Measurements from ENCODE around the gene EWSR1.

The EWSR1 gene

DNA sequence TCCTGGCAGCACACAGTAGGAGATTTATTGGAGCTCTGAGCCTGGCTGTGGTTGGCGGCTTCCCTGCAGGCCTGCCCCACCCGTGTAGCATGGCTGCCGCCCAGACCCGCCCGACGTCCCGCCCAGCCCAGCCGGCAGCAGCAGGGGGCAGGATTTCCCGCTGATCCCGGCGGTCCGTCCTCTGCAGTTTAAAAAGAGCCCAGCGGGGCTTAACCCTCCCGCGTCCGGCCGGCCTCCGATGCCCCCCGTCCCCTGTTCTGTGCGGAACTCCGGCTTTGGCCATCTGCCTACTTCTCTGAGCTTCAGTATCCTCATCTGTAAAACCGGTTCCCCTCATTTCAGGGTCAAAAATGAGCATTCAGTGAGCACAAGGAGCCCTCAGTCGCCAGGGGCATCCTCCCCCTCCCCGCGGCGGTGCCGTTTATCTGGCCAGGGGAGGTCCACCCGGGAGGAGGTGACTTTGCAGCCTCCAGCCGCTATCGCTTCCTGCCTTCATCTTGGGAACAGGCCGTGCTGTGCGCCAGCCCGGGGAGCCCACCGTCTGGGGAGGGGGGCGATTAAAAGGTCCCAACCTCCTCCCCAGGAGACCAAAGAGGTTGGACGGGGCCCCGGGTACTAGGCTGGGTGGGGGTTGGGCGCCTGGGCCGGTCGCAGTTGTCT, 38.2 kb downstream of the EWSR1 start, which contains the start of gene GAS2L1:
Gene GAS2L1 (plus strand): TSS at position 476 of the 660 bp plus-strand sequence. CDS start 1,456 bp downstream, outside the sequence.
- DNase-seq (ENCODE audit: low spot score) = peak; percentile 77

DNA sequence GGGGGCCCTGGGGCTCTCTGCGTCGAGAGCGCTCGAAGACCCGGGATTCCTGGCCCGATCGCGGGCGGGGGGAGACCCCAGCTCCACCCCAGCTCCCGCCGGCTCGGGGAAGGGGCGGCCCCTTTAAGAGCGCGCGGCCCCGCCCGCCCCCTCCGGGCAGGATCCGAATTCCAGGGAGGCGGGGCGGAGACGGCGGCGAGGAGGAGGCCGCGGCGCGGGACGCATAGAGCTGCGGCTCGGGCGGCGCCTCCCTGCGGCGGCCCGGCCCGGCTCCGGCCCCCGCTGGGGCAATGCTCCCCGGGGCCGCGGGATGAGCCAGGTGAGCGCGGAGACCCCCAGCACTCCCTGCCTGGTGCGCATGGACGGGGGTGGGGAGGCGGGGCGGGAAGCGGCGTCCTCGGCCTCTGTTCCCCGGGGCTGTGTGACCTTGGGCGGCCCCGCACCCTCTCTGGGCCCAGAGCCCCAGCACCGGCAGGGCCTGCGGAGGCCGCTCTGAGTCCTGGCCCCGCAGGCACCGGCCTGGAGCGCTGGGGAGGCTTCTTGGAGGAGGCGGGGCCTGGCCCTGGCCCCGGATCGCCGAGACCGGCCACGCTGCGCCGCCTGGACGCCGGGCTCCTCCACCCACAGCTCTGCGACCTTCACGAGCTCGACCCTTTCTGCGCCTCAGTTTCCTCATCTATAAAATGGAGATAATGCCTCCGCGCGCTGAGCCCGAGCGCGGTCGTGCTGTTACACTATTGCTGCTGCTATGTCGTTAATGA, 38.9 kb downstream of the EWSR1 start:
- peak; percentile 76 for DNase-seq (ENCODE audit: low spot score)

DNA sequence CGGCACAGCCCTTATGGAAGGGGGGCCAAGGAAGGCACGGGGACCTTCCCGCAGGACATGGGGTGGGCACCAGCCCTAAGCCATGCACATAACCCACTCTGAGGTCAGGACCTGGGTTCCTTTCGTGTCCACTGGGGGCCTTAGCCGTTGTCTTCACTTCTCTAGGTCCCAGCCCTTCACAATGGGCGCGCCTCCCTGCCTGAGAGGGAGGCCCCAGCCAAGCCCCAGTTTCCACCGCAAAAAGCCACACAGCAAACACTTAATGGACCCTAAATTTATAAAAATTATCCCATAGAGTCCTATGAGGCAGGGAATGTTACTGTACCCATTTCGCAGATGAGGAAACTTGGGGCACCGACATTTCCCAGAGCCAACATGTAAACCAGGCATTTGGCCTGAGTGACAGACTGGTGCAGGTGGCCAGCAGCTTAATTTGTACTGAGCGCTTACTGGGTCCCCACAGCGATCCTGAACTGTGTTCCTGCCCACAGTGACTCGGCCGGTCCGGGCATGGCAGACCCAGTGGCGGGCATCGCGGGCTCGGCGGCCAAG, 39.6 kb downstream of the EWSR1 start:
- DNase-seq (ENCODE audit: low spot score) = no peak

DNA sequence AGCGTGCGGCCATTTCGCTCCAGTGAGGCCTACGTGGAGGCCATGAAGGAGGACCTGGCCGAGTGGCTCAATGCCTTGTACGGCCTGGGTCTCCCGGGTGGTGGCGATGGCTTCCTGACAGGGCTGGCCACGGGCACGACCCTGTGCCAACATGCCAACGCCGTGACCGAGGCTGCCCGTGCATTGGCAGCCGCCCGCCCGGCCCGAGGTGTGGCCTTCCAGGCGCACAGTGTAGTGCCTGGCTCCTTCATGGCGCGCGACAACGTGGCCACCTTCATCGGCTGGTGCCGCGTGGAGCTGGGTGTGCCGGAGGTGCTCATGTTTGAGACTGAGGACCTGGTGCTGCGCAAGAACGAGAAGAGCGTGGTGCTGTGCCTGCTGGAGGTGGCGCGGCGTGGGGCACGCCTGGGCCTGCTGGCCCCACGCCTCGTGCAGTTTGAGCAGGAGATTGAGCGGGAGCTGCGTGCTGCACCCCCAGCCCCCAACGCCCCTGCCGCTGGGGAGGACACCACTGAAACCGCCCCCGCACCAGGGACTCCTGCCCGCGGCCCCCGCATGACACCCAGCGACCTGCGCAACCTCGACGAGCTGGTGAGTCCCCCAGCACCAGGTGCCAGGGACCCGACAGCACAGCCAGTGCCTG, 40.2 kb downstream of the EWSR1 start:
- no peak for DNase-seq (ENCODE audit: low spot score)

DNA sequence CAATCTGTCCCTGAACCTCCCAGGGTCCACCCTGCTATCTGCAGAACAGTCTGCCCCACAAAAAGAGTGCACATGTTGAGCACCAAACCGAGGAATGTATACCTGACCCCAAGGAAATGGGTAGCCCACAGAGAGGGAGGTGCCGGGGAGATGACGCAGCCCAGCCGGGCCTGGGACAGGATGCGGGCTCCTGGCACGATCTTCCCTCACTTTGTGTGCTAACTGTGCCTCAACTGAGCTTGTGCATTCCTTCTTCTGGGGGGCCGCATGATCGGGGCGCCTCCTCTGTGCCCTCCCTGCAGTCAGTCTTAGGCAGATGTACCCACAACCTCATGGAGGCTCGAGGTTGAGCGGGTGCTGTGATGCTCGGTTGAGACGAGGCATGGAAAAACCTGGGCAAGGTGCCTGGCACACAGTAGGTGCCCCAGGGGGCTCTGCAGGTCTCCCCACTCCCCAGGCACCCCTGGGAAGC, 40.8 kb downstream of the EWSR1 start:
- no peak for DNase-seq (ENCODE audit: low spot score)

DNA sequence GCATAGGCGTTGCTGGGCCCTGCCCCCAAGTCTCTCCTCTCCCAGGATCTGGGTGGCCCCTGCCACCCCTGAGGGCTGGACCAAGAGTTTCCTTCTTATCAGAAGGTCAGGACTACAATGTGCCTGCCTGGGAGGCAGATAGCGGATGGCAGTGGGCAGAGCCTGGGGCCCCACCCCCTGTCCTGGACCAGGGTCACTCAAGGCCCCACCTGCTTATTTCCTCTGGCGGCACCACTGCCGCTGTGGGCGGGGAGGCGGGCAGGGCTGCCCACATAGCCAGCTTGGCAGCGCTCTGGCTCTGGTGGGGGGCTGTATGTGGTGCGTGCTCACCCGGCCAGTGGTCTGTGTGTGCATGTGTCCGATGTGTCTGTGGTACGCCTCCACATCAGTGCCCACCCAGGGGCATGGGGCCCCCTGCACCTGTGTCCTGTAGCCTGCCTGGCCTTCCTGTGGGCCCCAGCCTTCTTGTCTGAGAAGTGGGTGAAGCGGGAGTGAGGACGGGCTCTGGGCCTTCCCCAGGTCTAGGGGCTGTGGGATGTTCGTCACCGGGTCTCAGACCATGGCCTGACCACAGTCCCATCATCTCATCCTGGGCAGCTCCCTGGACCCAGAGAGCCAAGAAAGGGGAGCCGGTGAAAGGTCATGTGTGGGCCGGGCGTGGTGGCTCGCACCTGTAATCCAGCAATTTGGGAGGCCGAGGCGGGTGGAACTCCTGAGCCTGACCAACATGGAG, 41.4 kb downstream of the EWSR1 start:
- DNase-seq (ENCODE audit: low spot score) = no peak

DNA sequence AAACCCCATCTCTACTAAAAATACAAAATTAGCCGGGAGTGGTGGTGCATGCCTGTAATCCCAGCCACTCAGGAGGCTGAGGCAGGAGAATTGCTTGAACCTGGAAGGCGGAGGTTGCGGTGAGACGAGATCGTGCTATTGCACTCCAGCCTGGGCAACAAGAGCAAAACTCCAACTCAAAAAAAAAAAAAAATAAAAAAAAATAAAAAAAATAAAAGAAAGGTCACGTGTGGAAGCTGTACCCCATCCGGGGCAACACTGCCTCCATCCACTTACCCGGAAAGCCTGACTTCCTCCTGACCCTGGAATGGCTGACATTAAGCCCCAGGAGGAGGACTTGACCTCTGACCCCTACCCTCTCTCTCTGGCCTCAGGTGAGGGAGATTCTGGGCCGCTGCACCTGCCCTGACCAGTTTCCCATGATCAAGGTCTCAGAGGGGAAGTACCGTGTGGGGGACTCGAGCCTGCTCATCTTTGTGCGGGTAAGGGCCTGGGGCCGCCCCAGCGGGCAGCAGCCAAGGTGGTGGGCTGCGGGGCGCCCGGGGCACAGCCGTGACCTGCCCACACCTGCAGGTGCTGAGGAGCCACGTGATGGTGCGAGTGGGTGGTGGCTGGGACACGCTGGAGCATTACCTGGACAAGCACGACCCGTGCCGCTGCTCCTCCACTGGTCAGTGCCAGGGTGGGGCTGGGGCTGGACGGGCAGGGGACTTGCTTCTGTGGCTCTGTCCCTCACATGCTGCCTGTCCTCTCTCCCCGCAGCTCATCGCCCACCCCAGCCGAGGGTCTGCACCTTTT, 42.2 kb downstream of the EWSR1 start:
- no peak for DNase-seq (ENCODE audit: low spot score)

DNA sequence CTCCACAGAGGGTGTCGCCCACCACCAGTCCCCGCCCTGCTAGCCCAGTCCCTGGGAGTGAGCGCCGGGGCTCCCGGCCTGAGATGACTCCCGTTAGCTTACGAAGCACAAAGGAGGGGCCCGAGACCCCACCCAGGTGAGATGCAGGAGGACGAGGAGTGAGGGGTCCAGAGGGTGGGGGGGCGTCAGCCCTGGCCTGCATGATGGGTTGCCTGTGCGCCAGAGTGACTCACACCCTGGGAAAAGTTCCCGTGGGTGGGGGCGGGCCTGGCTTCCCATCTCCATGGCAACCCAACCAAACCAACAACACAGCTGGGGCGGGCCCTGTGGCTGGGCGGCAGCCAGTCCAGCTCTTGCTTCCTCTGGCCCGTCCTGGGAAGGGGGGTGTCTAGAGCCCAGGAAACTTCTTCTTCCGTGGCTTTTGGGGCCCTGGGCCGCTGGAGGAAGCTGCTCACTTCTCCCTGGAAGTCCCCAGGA, 42.8 kb downstream of the EWSR1 start:
- no peak for DNase-seq (ENCODE audit: low spot score)

DNA sequence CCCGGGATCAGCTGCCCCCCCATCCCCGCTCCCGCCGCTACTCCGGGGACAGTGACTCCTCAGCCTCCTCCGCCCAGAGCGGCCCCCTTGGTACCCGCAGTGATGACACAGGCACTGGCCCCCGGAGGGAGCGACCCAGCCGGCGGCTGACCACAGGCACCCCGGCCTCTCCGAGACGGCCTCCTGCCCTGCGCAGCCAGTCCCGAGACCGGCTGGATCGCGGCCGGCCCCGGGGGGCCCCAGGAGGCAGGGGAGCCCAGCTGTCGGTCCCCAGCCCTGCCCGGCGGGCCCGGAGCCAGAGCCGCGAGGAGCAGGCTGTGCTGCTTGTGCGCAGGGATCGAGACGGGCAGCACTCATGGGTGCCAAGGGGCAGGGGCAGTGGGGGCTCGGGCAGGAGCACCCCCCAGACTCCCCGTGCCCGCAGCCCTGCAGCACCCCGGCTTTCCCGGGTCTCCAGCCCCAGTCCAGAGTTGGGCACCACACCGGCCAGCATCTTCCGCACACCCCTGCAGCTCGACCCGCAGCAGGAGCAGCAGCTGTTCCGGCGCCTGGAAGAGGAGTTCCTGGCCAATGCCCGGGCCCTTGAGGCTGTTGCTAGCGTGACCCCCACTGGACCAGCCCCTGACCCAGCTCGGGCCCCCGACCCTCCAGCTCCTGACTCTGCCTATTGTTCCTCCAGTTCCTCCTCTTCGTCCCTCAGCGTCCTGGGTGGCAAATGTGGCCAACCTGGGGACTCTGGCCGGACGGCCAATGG, 43.6 kb downstream of the EWSR1 start:
- DNase-seq (ENCODE audit: low spot score) = no peak

DNA sequence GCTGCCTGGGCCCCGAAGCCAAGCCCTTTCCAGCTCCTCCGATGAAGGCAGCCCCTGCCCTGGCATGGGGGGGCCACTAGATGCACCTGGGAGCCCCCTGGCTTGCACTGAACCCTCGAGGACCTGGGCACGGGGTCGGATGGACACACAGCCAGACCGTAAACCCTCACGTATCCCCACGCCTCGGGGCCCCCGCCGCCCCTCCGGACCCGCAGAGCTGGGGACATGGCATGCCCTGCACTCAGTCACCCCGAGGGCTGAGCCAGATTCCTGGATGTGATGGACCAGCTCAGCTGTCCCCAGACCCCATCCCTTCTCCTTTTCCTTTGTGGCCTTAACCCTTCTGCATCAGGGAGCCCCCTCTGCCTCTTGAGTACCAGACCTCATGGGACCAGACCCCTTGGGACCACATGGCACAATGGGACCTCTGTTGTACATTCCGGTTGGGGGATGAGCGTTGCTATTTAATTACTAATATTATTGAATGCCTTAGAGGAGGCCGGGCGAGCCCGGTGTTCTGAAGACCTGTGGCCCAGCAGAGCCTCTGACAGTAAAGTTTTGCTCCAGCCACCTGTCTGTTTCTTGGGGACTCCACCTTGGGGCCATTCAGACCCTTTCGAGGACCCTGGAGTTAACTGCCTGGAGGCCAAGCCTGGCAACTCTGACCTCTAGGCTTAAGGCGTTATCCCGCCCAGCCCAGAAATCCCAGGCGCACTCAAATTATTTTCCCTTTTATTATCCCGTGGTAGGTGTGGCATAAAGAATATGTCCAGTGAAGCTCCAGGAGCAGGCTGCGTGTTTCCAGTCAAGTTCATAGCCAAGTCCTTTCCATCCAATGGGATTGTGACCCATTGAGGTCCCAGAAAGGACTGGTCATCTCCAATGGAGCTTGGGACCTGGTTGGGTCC, 44.4 kb downstream of the EWSR1 start:
- no peak for DNase-seq (ENCODE audit: low spot score)

DNA sequence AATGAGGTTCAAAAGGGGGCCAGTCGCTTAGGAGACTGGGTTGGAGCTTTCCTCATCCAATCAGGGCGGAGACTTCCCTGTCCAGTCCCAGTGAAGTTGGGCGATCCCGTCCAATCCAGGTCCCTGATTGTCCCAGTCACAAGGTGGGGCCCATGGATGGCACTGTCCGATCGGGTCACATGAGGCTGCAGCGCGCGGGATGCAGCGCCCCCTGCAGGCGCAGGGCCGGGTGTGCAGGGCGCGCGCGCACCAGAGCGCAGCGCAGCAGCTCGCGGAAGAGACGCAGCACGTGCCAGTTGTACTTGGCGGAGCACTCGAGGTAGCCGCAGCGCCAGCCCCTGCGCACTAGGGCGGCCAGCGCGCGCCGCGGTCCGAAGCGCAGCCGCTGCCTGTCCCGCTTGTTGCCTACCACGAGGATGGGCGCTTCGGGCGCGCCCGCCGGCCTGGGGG, 45.1 kb downstream of the EWSR1 start:
- no peak for DNase-seq (ENCODE audit: low spot score)

DNA sequence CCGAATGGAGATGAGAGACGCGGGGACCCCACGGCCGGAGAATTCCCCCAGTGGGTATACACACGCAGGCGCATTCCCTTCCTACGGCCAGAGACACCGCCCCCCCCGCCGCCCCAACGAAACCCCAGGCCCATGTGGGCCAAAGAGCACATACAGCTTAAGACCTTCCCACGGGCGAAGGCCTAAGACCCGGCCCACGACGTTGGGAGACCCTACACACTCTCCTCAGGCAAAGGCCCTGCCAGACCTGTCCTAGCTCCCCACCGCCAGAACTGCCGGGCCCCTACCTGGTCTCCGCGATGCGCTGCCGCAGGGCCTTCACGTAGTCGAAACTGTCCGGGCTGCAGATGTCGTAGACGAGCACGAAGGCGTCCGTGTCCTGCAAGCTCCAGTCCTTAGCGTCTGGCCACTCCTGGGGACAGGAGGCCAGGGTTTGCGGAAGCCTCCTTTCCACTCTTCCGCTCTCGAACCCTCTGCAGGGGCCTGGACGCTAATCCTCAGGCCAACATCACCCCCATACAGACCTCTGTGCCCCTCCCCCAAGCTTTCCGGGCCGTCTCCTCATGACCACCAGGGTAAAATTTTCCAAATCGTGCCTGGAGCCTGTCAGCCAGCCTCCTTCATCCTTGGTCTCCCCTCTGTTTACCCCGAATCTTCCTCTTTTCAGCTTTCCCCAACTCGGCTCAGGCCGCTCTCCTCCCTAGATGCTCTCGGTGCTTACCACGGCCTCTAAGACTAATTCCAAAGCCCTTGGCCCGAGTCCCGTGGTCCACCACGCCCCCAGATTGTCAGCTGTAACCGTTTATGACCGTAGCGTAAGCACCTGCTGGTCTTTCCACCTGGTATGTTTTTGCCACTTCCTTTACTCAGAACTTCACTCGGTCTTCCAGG, 45.8 kb downstream of the EWSR1 start:
- no peak for DNase-seq (ENCODE audit: low spot score)

DNA sequence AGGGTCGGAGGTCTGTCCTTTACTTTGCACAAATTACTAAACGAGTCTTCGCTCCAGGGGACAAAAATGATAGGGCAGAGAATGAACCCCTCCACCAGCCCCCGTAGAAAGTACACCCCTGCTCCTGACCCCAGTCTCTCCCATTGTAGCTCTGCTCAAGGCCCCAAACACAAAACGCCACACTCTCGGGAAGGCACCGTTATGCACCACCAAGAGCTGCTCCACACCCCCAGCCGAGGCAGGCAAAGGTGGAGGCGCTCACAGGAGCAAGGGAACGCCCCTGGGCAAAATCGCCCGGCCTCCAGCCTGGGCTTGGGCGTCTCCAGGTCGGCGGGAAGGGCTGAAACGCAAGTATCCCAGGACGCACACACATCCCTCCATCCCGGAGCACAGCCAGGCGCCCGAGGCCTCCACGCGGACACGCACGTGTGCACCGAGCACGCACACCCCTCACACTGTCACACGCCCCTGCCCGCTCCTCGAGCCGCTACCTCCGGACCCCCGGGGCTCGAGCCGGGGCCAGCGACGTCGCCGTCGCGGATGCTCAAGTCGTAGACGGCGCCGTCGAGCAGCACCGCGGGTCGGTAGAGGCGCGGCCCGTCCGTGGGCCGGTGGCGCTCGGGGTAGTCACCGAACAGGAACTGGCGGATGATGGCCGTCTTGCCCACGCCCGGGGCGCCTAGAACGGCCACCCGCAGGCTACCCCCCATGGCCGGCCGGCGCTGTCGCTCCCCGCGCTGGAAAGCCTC, 46.6 kb downstream of the EWSR1 start:
- no peak for DNase-seq (ENCODE audit: low spot score)

DNA sequence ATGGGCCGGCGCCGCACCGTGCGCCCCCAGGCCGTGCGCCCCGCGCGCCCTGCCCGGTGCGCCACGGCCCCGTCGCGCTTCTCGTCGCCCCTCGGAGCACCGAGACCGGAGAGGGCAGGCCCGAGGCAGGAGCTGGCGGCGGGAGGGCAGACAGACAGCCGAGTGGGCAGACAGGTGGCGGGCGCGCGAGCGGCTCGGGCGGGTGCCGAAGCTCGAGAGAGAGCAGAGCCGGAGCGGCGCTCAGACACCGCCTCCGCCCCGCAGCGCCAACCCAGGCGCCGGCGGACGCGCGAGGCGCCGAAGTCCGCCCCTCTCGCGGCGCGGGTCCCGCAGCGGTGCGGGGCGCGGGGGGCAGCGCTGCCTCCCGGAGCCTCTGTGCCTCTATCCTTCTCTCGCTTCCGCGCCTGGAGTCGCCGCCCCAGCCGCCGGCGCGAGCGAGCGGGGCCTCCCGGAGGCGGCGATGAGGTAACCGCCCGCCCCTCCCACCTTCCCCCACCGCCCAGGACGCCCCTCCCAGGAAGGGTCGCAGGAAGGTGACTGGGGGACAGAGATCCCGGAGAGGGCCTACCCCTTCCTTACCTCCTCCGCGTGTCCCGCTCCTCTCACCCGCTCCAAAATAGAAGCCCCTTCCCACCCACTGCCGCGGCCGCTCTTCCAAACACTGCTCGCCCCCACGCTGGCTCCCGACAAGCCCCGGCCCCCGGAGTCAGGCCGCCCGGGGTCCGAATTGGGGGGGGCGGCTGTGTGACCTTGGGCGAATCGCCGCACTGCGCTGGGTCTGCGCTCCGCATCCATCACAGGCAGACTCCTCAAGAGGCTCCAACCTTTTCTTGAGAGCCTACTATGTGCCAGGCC, 47.4 kb downstream of the EWSR1 start, which contains the start of gene RASL10A:
Gene RASL10A (minus strand): TSS at position 412 of the 855 bp plus-strand sequence. CDS start 451 bp downstream, outside the sequence.
- DNase-seq (ENCODE audit: low spot score) = no peak

DNA sequence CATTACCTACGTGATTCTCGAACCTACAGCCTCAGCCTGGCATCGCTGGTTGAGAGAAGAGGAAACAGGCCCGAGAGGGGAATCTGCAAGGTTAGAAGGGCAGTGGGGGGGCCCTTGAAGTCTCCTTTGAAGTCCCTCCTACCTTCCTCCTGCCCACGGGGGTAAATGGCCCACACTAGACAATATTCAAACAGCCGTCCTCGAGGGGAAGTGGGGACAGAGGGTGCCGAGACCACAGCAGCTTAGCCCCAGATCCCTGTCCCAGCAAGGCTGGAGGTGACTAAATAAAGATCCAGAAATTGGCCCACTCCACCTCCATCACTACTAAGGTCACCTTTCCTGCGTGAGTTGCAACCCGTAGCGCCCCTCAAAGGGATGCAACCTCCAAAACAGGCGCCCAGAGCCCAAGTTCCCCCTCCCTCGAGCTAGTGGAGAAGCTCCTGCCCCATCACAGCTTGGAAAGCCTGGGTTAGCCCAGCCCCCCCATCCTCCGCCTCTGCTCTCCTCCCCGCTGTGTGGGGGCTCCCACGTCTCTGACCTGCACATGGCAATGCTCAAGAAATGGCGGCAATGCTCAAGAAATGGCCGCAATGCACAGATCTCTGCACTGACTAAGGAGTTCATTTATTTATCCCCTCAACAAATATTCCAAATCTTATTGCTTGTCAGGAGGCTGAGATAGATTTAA, 48.2 kb downstream of the EWSR1 start:
- DNase-seq (ENCODE audit: low spot score) = no peak
